ENCODE data around the gene CAMK2G.

Gene CAMK2G

GRCh38 chr10:73763343-73763742 is 111.0 kb downstream of the CAMK2G start:
- DNase-seq: peak; percentile 41 to 71

DNA sequence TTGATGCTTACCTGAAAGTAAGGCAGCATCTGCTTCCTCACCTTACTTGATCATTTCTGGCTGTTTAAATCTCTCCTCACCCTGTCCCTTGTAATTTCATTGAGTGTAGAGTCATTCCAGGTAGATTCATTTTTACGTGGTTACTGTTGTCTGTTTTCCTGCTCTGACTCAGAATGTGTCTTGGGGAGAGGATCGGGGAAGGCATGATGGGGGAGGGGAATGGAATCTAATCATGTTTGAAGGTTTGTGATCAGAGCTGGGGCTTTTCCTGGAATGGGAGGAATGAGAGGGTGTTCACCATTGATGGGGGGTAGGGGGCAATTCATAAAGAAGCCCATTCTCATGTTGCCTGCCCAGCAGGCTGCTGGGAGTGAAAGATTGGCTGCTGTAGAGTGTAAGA is 111.4 kb downstream of the CAMK2G start:
- DNase-seq: no peak

Data from CD4-positive, alpha-beta T cell treated with Interleukin-4 for 1 hour (primary cell).